HepG2 (cell line): Measurements from ENCODE around the gene PIK3CD. TPM values are rescaled to one million over a fixed set of nuclear protein-coding genes. Genes with fewer than 3 reads are reported as not detected.

Experiments
- ATAC-seq: fragments of 200-7000 bp; cut with Tn5 transposase; 3 replicates; pipeline ENCODE4 v1.9.1; 2020; ENCODE audit warnings: mild to moderate bottlenecking, moderate library complexity
- Bru-seq: library from RNA; stranded (reverse); fragments of 400-500 nt; gene quantifications from one replicate; lab custom pipeline; 2021; lab: Mats Ljungman, UMichigan
- BruChase-seq, 2 experiments: library from RNA; stranded (reverse); fragments of 400-500 nt; gene quantifications; one replicate each; lab custom pipeline; 2021; lab: Mats Ljungman, UMichigan
- BruUV-seq: library from RNA; stranded (reverse); fragments of 400-500 nt; replicated peaks from 2 replicates; lab custom pipeline; 2021; lab: Mats Ljungman, UMichigan
- CTCF ChIA-PET: fragments of 300-600 bp; formaldehyde crosslinking; extraction: SDS; loops from one replicate; lab custom pipeline; 2021; ENCODE audit warnings: low total read pairs, inconsistent platforms, low intra/inter-chr PET ratio; lab: Yijun Ruan, JAX
- POLR2A ChIA-PET: fragments of 350-600 bp; sonication (Branson Sonifier 250); formaldehyde crosslinking; loops from one replicate; lab custom pipeline; 2020; ENCODE audit warnings: antibody characterized with exemption, inconsistent platforms; lab: Yijun Ruan, JAX
- DNase-seq: peaks from one replicate; pipeline ENCODE4 v3.0.0-alpha.2; 2015; ENCODE audit warnings: low spot score
- FAIRE-seq: peaks from 3 replicates; lab custom pipeline; 2011; peaks lifted over from hg19 to GRCh38; lab: Jason Lieb, UNC
- H2AFZ ChIP-seq: one replicate; pipeline ENCODE4 v1.6.1; 2011; ENCODE audit warnings: low read length, inconsistent platforms
- H3K27ac ChIP-seq: fragments of 300-600 bp; 3 replicates; pipeline ENCODE4 v1.8.0; 2011; ENCODE audit warnings: mixed run types, mild to moderate bottlenecking, mixed read lengths, low read length, inconsistent platforms; ENCODE audit not compliant: insufficient read depth; ENCODE audit errors: extremely low read length
- H3K27me3 ChIP-seq, 2 experiments: fragments of 200-600 bp in 1 of 2; 2 replicates in 1 of 2; 3 replicates in 1 of 2; pipeline versions ENCODE4 v1.6.0 to v1.8.0; 2011; ENCODE audit warnings: low read length in 2 of 2, mild to moderate bottlenecking in 2 of 2, moderate library complexity in 2 of 2, inconsistent platforms in 1 of 2; ENCODE audit not compliant: insufficient read depth in 2 of 2, control insufficient read depth in 1 of 2
- H3K36me3 ChIP-seq, 2 experiments: fragments of 200-600 bp in 1 of 2; replicated peaks in 1 of 2; 2 replicates in 1 of 2; 3 replicates in 1 of 2; pipeline versions ENCODE4 v1.5.1 to v1.8.0; 2011; ENCODE audit warnings: low read length in 2 of 2, inconsistent platforms in 1 of 2; ENCODE audit not compliant: insufficient read depth in 2 of 2, control insufficient read depth in 1 of 2
- H3K4me1 ChIP-seq: 2 replicates; pipeline ENCODE4 v1.5.1; 2012; ENCODE audit warnings: low read length, inconsistent platforms; ENCODE audit not compliant: insufficient read depth
- H3K4me2 ChIP-seq: 2 replicates; pipeline ENCODE4 v1.6.0; 2011; ENCODE audit warnings: low read depth, low read length, inconsistent platforms
- H3K4me3 ChIP-seq, 3 experiments: fragments of 200-600 bp in 1 of 3; sonication (generic), shearing (Covaris generic) in 1 of 3; replicated peaks in 1 of 3; 2 replicates each; pipeline ENCODE4 v1.5.1; 2011 to 2016; ENCODE audit warnings: low read length in 3 of 3, inconsistent platforms in 2 of 3, low read depth in 2 of 3, mild to moderate bottlenecking in 2 of 3, control low read depth in 1 of 3, mixed read lengths in 1 of 3; ENCODE audit not compliant: insufficient read depth in 1 of 3
- H3K79me2 ChIP-seq: one replicate; pipeline ENCODE4 v1.6.1; 2011; ENCODE audit warnings: low read length, inconsistent platforms; ENCODE audit not compliant: insufficient read depth
- H3K9ac ChIP-seq: 2 replicates; pipeline ENCODE4 v1.6.0; 2011; ENCODE audit warnings: mild to moderate bottlenecking, low read depth, low read length, inconsistent platforms; ENCODE audit not compliant: insufficient read depth
- H3K9me3 ChIP-seq: 2 replicates; pipeline ENCODE4 v1.5.1; 2012; ENCODE audit warnings: mild to moderate bottlenecking, low read length
- H4K20me1 ChIP-seq: 2 replicates; pipeline ENCODE4 v1.6.0; 2011; ENCODE audit warnings: inconsistent platforms, mild to moderate bottlenecking, low read length, moderate library complexity; ENCODE audit not compliant: insufficient read depth
- HDAC6 ChIP-seq: fragments of 200-600 bp; sonication (generic); IDR thresholded peaks from 2 replicates; pipeline ENCODE4 v1.7.0; 2017; ENCODE audit warnings: mild to moderate bottlenecking, antibody characterized with exemption, low read length, low read depth
- HNRNPLL ChIP-seq: fragments of 200-400 bp; formaldehyde crosslinking; IDR thresholded peaks from 2 replicates; pipeline ENCODE4 v1.6.1; 2017; ENCODE audit warnings: mild to moderate bottlenecking, low read depth, low read length; ENCODE audit not compliant: poor library complexity, severe bottlenecking
- MYPOP ChIP-seq: sonication (generic); formaldehyde crosslinking; IDR thresholded peaks from 2 replicates; pipeline ENCODE4 v1.8.1; 2023; ENCODE audit warnings: mild to moderate bottlenecking, moderate library complexity, missing genetic modification reagents
- NFKB2 ChIP-seq: sonication (generic); formaldehyde crosslinking; IDR thresholded peaks from 2 replicates; pipeline ENCODE4 v1.4.0; 2020; ENCODE audit warnings: missing genetic modification reagents, borderline replicate concordance
- ZNF800 ChIP-seq: sonication (generic); formaldehyde crosslinking; IDR thresholded peaks from 2 replicates; pipeline ENCODE4 v1.4.0; 2020; ENCODE audit warnings: missing genetic modification reagents
- WGBS: methylation state at CpG from one replicate; pipeline ENCODE4 v1.1.6; 2017; ENCODE audit warnings: low lambda C conversion rate; 5-methylcytosine and 5-hydroxymethylcytosine counted together
- in situ Hi-C: cut with HindIII; loops from 2 replicates; pipeline ENCODE4 v1.10.0; 2017; ENCODE audit warnings: low pct_unique_long_range_greater_than_20kb; ENCODE audit not compliant: extremely low pct_ligation_motif_present
- intact Hi-C: fragments of 100-400 bp; cut with micrococcal nuclease; formaldehyde crosslinking; loops from one replicate; pipeline ENCODE4 v1.10.0; 2022; ENCODE audit not compliant: unreplicated experiment
- long read RNA-seq, 2 experiments: library from RNA in 1 of 2; library from polyadenylated mRNA in 1 of 2; stranded (forward) in 1 of 2; unstranded in 1 of 2; transcript quantifications; one replicate each; pipeline ENCODE4 v2.0.0, GENCODE V29; 2019 to 2022
- polyA minus RNA-seq, 3 experiments: library from RNA; depleted of rRNA, polyadenylated mRNA; stranded (reverse); fragments of >200 nt; gene quantifications; 2 replicates each; pipeline ENCODE4 v1.2.3, GENCODE V29; 2011; ENCODE audit warnings: low replicate concordance in 1 of 3
- polyA plus RNA-seq, 8 experiments: library from polyadenylated mRNA; depleted of rRNA in 3 of 8; stranded (reverse) in 7 of 8; unstranded in 1 of 8; fragments of >200 nt; fragmentation: Illumina TruSeq in 4 of 8; extraction: Trizol in 4 of 8; gene quantifications; 2 replicates each; pipeline versions ENCODE4 v1.2.1 to v1.2.3, GENCODE V29; 2011 to 2016; ENCODE audit warnings: low read depth in 4 of 8, missing spikeins in 1 of 8, mixed read lengths in 1 of 8; ENCODE audit not compliant: insufficient read depth in 1 of 8
- total RNA-seq, 5 experiments: library from RNA; depleted of rRNA; stranded (reverse); fragments of >200 nt; fragmentation: Illumina TruSeq; extraction: Trizol; gene quantifications; 2 replicates each; pipeline ENCODE4 v1.2.3, GENCODE V29; 2016; ENCODE audit warnings: low read depth in 1 of 5

Gene PIK3CD
- total RNA-seq (2016; rRNA removed; fragmentation: Illumina TruSeq; extraction: Trizol) (6.6 and 7.1 TPM in 2 replicates), polyA plus RNA-seq (2011; rRNA removed) (10.0 and 12.5 TPM in 2 replicates), polyA minus RNA-seq (2011; rRNA and poly(A)+ RNA removed; ENCODE audit: low replicate concordance) (1.2 and 22.6 TPM in 2 replicates), Bru-seq, nascent RNA (percentile 40 among the genes with signal in this experiment), BruChase-seq, experiment 1, labeled RNA remaining after a 6-hour chase (percentile 57 among the genes with signal in this experiment), BruChase-seq, experiment 2, labeled RNA remaining after a 2-hour chase (percentile 46 among the genes with signal in this experiment)
- total RNA-seq (2016; cell fraction: cytosol; rRNA removed; fragmentation: Illumina TruSeq; extraction: Trizol; ENCODE audit: low read depth), result 1.2 and 1.5 TPM in 2 replicates
- total RNA-seq (2016; cell fraction: insoluble cytoplasmic fraction; rRNA removed; fragmentation: Illumina TruSeq; extraction: Trizol), result 5.2 and 7.8 TPM in 2 replicates
- 3.5 and 3.7 TPM in 2 replicates for total RNA-seq (2016; cell fraction: membrane; rRNA removed; fragmentation: Illumina TruSeq; extraction: Trizol)
- total RNA-seq (2016; cell fraction: nucleus; rRNA removed; fragmentation: Illumina TruSeq; extraction: Trizol), result 6.8 and 7.8 TPM in 2 replicates
- polyA plus RNA-seq (2011; cell fraction: cytosol; rRNA removed), result 6.6 and 8.0 TPM in 2 replicates
- polyA plus RNA-seq (2011; cell fraction: nucleus; rRNA removed), result 43.0 and 43.6 TPM in 2 replicates
- polyA plus RNA-seq (2012), result 9.7 and 11.2 TPM in 2 replicates
- polyA plus RNA-seq (2016; cell fraction: cytosol; fragmentation: Illumina TruSeq; extraction: Trizol; ENCODE audit: low read depth), result 0.95 and 1.2 TPM in 2 replicates
- polyA plus RNA-seq (2016; cell fraction: insoluble cytoplasmic fraction; fragmentation: Illumina TruSeq; extraction: Trizol; ENCODE audit: low read depth), result 5.2 and 6.0 TPM in 2 replicates
- polyA plus RNA-seq (2016; cell fraction: membrane; fragmentation: Illumina TruSeq; extraction: Trizol; ENCODE audit: low read depth), result 2.1 and 2.5 TPM in 2 replicates
- polyA plus RNA-seq (2016; cell fraction: nucleus; fragmentation: Illumina TruSeq; extraction: Trizol; ENCODE audit: insufficient read depth, low read depth), result 18.6 and 20.4 TPM in 2 replicates
- polyA minus RNA-seq (2011; cell fraction: cytosol; rRNA and poly(A)+ RNA removed), result 8.6 and 9.7 TPM in 2 replicates
- polyA minus RNA-seq (2011; cell fraction: nucleus; rRNA and poly(A)+ RNA removed), result 11.7 and 12.7 TPM in 2 replicates
- long read RNA-seq, experiment 1, partial matches to known transcripts, result 3 of 4 reads
- long read RNA-seq, experiment 1, other reads (novel, unspliced or antisense), result 1 of 4 reads
- long read RNA-seq, experiment 2, partial matches to known transcripts, result 22 of 32 reads
- long read RNA-seq, experiment 2, other reads (novel, unspliced or antisense), result 10 of 32 reads

- CTCF ChIA-PET, result no interaction called here
- peaks cover 9 to 60% of the 10 kb centered on the region in 2 experiments for H3K27me3 ChIP-seq
- FAIRE-seq, result no peak
- BruUV-seq, result no TSS peak
- H3K4me3 ChIP-seq, result peak within 1 kb of the TSS in 2 of 3 experiments; percentile 13 to 43; a peak in 1 of 6 replicates
- 8% methylated on average over 23 of the region's 94 CpGs for WGBS
- peak; percentile 72 for ATAC-seq
- no peaks in the 10 kb centered on the region for H3K9me3 ChIP-seq
- no peaks in the 10 kb centered on the region for H3K4me1 ChIP-seq
- in situ Hi-C loops, result no loop called here
- H2AFZ ChIP-seq, result no peak within 1 kb of the TSS
- TF ChIP-seq ZNF800 (CRISPR knock-in tag) (peak; percentile 99), HNRNPLL (peak; percentile 69), HDAC6 (0 out of 2 replicates have a peak, but pooled peaks have one; percentile 46), NFKB2 (CRISPR knock-in tag) (no peak), MYPOP (CRISPR knock-in tag) (0 out of 2 replicates have a peak, but pooled peaks have one; percentile 42)
- H3K9ac ChIP-seq, result no peak within 1 kb of the TSS
- H4K20me1 ChIP-seq, result no peaks in the 10 kb centered on the region
- no peak within 1 kb of the TSS for H3K27ac ChIP-seq
- no peaks in the 10 kb centered on the region for H3K36me3 ChIP-seq
- POLR2A ChIA-PET, result no interaction called here
- H3K79me2 ChIP-seq, result no peaks in the 10 kb centered on the region
- intact Hi-C loops, result no loop called here
- no peak for DNase-seq
- peak within 1 kb of the TSS; percentile 27; the same call in 1 of the 2 replicates for H3K4me2 ChIP-seq
Measured at GRCh38 chr1:9651565-9652378, at the start of gene PIK3CD. Gene PIK3CD (plus strand): TSS chr1:9651731. CDS start chr1:9710456, 58,725 bp downstream.
